ENCODE measurements around the gene SV2C. TPM values are rescaled to one million over a fixed set of nuclear protein-coding genes. Genes with fewer than 3 reads are reported as not detected.

The SV2C gene
- total and polyA plus RNA-seq, 10 of the 15 experiments (the other 5 are each of a cell fraction or from before 2014, with no cell fraction given), result under 0.01 to 1.1 (median 0.63) TPM

DNA sequence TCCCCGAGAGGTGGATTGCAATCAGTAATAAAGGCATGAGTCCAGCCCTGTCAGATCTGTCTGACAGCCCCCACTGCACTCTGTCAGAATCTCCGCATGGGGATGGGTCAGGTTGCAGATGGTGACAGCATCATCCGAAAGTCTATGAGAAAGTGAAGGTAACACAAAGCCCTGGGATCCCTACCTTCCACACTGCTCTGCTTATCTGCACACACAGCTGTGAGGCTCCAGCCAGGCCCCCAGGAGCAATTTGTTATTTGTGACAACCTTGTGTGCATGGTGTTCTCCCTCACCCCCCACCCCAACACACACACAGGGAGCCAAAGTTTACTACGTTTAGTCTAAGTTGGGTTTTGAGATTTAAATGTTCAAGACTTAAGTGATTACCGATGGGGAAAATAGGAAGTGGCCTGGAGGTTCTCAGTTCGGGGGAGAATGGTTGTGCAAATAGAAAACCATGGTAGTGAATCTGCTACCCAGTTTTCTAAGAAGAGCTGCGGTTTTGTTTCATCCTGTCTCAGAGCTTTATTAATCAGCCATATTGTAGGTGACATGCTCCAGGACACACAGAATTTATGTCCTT is 92.7 kb downstream of the SV2C start (continued):
- TF ChIP-seq TCF12 (IDR thresholded peaks at IDR 0.05; ENCODE audit: low read depth, low read length) (0 out of 2 replicates have a peak, but pooled peaks have one; percentile 7), SRF (IDR thresholded peaks at IDR 0.05; ENCODE audit: low read depth in 2 of 2, low read length in 2 of 2) (no peak), SPI1 (IDR thresholded peaks at IDR 0.05; ENCODE audit: borderline replicate concordance, insufficient read depth, low read depth, low read length) (peak; percentile 88), NFYA (IDR thresholded peaks at IDR 0.05; ENCODE audit: borderline replicate concordance, low read depth, low read length) (no peak), EGR1 (IDR thresholded peaks at IDR 0.05; ENCODE audit: borderline replicate concordance in 1 of 2, low read depth in 2 of 2, low read length in 2 of 2) (no peak), ZZZ3 (IDR thresholded peaks at IDR 0.05; ENCODE audit: control insufficient read depth, insufficient read length, low read depth) (no peak), ZNF274 (IDR thresholded peaks at IDR 0.05; ENCODE audit: insufficient read depth, insufficient read length) (no peak), TBL1XR1 (IDR thresholded peaks at IDR 0.05; ENCODE audit: low read depth, low read length) (no peak), RBBP5 (conservative IDR thresholded peaks at IDR 0.05) (no peak), MEF2B (IDR thresholded peaks at IDR 0.05; ENCODE audit: partially characterized antibody, poor library complexity, severe bottlenecking) (no peak), LARP7 (IDR thresholded peaks at IDR 0.05) (no peak), CBFB (IDR thresholded peaks at IDR 0.05; ENCODE audit: low read depth) (peak; percentile 38; the same call in 1 of the 2 replicates), RAD51 (IDR thresholded peaks at IDR 0.05) (no peak), FOS (IDR thresholded peaks at IDR 0.05; ENCODE audit: borderline replicate concordance, extremely low read depth, insufficient read length) (no peak), FOXK2 (IDR thresholded peaks at IDR 0.05) (no peak)
- TF ChIP-seq, protein P1, sequence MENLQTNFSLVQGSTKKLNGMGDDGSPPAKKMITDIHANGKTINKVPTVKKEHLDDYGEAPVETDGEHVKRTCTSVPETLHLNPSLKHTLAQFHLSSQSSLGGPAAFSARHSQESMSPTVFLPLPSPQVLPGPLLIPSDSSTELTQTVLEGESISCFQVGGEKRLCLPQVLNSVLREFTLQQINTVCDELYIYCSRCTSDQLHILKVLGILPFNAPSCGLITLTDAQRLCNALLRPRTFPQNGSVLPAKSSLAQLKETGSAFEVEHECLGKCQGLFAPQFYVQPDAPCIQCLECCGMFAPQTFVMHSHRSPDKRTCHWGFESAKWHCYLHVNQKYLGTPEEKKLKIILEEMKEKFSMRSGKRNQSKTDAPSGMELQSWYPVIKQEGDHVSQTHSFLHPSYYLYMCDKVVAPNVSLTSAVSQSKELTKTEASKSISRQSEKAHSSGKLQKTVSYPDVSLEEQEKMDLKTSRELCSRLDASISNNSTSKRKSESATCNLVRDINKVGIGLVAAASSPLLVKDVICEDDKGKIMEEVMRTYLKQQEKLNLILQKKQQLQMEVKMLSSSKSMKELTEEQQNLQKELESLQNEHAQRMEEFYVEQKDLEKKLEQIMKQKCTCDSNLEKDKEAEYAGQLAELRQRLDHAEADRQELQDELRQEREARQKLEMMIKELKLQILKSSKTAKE (IDR thresholded peaks at IDR 0.05; ENCODE audit: low read depth, poor library complexity, severe bottlenecking), result no peak
- TF ChIP-seq, protein P2, sequence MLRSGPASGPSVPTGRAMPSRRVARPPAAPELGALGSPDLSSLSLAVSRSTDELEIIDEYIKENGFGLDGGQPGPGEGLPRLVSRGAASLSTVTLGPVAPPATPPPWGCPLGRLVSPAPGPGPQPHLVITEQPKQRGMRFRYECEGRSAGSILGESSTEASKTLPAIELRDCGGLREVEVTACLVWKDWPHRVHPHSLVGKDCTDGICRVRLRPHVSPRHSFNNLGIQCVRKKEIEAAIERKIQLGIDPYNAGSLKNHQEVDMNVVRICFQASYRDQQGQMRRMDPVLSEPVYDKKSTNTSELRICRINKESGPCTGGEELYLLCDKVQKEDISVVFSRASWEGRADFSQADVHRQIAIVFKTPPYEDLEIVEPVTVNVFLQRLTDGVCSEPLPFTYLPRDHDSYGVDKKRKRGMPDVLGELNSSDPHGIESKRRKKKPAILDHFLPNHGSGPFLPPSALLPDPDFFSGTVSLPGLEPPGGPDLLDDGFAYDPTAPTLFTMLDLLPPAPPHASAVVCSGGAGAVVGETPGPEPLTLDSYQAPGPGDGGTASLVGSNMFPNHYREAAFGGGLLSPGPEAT (IDR thresholded peaks at IDR 0.05; ENCODE audit: low read depth), result 0 out of 2 replicates have a peak, but pooled peaks have one; percentile 10
- TF ChIP-seq, protein P3, sequence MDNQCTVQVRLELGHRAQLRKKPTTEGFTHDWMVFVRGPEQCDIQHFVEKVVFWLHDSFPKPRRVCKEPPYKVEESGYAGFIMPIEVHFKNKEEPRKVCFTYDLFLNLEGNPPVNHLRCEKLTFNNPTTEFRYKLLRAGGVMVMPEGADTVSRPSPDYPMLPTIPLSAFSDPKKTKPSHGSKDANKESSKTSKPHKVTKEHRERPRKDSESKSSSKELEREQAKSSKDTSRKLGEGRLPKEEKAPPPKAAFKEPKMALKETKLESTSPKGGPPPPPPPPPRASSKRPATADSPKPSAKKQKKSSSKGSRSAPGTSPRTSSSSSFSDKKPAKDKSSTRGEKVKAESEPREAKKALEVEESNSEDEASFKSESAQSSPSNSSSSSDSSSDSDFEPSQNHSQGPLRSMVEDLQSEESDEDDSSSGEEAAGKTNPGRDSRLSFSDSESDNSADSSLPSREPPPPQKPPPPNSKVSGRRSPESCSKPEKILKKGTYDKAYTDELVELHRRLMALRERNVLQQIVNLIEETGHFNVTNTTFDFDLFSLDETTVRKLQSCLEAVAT (IDR thresholded peaks at IDR 0.05), result 0 out of 2 replicates have a peak, but pooled peaks have one; percentile 58
- TF ChIP-seq, protein P4, sequence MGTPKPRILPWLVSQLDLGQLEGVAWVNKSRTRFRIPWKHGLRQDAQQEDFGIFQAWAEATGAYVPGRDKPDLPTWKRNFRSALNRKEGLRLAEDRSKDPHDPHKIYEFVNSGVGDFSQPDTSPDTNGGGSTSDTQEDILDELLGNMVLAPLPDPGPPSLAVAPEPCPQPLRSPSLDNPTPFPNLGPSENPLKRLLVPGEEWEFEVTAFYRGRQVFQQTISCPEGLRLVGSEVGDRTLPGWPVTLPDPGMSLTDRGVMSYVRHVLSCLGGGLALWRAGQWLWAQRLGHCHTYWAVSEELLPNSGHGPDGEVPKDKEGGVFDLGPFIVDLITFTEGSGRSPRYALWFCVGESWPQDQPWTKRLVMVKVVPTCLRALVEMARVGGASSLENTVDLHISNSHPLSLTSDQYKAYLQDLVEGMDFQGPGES (IDR thresholded peaks at IDR 0.05), result no peak
